CD14-positive monocyte (primary cell): Measurements from ENCODE around the gene ZNF827. TPM values are rescaled to one million over a fixed set of nuclear protein-coding genes. Genes with fewer than 3 reads are reported as not detected.

Experiments
- DNase-seq, 3 donors: peaks; one replicate each; pipeline ENCODE4 v3.0.0-alpha.2; 2011 to 2022
- H2AFZ ChIP-seq: 2 replicates; pipeline ENCODE4 v1.6.0; 2012; ENCODE audit warnings: mild to moderate bottlenecking, low read depth, low read length, inconsistent platforms; ENCODE audit not compliant: insufficient read depth, poor library complexity, severe bottlenecking
- H3K27ac ChIP-seq, 2 donors: 1 replicate in 1 of 2; 2 replicates in 1 of 2; pipeline ENCODE4 v1.5.1; 2012 to 2013; ENCODE audit warnings: low read length in 2 of 2, control low read depth in 1 of 2, inconsistent platforms in 1 of 2, low read depth in 1 of 2, mild to moderate bottlenecking in 1 of 2
- H3K27me3 ChIP-seq, 2 donors: one replicate each; pipeline versions ENCODE4 v1.6.0 to v1.6.1; 2011 to 2013; ENCODE audit warnings: low read length in 2 of 2; ENCODE audit not compliant: control insufficient read depth in 2 of 2, insufficient read depth in 2 of 2
- H3K36me3 ChIP-seq, 2 donors: replicated peaks in 1 of 2; 1 replicate in 1 of 2; 2 replicates in 1 of 2; pipeline versions ENCODE4 v1.5.1 to v1.6.1; 2012 to 2013; ENCODE audit warnings: low read length in 2 of 2, control low read depth in 1 of 2, inconsistent platforms in 1 of 2, mild to moderate bottlenecking in 1 of 2; ENCODE audit not compliant: insufficient read depth in 2 of 2, control insufficient read depth in 1 of 2
- H3K4me1 ChIP-seq, 2 donors: 1 replicate in 1 of 2; 2 replicates in 1 of 2; pipeline versions ENCODE4 v1.5.1 to v1.6.1; 2012 to 2013; ENCODE audit warnings: low read length in 2 of 2, control low read depth in 1 of 2, inconsistent platforms in 1 of 2, mild to moderate bottlenecking in 1 of 2, moderate library complexity in 1 of 2; ENCODE audit not compliant: insufficient read depth in 2 of 2, control insufficient read depth in 1 of 2
- H3K4me2 ChIP-seq: replicated peaks from 2 replicates; pipeline ENCODE3; 2012; ENCODE audit warnings: low read length, moderate library complexity, mild to moderate bottlenecking; ENCODE audit not compliant: poor library complexity, severe bottlenecking; ENCODE audit errors: extremely low read depth
- H3K4me3 ChIP-seq, 3 experiments: fragments of 200-600 bp in 1 of 3; sonication (generic) in 1 of 3; replicated peaks in 1 of 3; 1 replicate in 2 of 3; 2 replicates in 1 of 3; pipeline ENCODE4 v1.5.1; 2011 to 2013; ENCODE audit warnings: low read length in 3 of 3, mild to moderate bottlenecking in 3 of 3, control low read depth in 2 of 3, low read depth in 2 of 3, inconsistent platforms in 1 of 3, moderate library complexity in 1 of 3
- H3K79me2 ChIP-seq: 2 replicates; pipeline ENCODE4 v1.6.0; 2012; ENCODE audit warnings: mild to moderate bottlenecking, control low read depth, inconsistent platforms, low read length, moderate library complexity; ENCODE audit not compliant: insufficient read depth
- H3K9ac ChIP-seq: 2 replicates; pipeline ENCODE4 v1.6.0; 2017; ENCODE audit warnings: low read length, mild to moderate bottlenecking; ENCODE audit not compliant: insufficient read depth, poor library complexity, severe bottlenecking
- H3K9me3 ChIP-seq, 2 donors: replicated peaks in 1 of 2; 1 replicate in 1 of 2; 2 replicates in 1 of 2; pipeline versions ENCODE4 v1.5.1 to v1.6.1; 2012 to 2013; ENCODE audit warnings: low read length in 2 of 2, control low read depth in 1 of 2; ENCODE audit not compliant: control insufficient read depth in 1 of 2, insufficient read depth in 1 of 2
- H4K20me1 ChIP-seq: 2 replicates; pipeline ENCODE4 v1.6.0; 2012; ENCODE audit warnings: mild to moderate bottlenecking, low read length, control low read depth, moderate library complexity; ENCODE audit not compliant: insufficient read depth
- H3K27ac Mint-ChIP-seq, 7 donors: one replicate each; pipeline ENCODE4 v1.8.0; 2020; ENCODE audit warnings: mild to moderate bottlenecking in 7 of 7, mixed read lengths in 7 of 7, moderate library complexity in 6 of 7, inconsistent platforms in 2 of 7
- H3K27me3 Mint-ChIP-seq, 3 donors: one replicate each; pipeline ENCODE4 v1.8.0; 2021 to 2022; ENCODE audit warnings: low read depth in 3 of 3, mild to moderate bottlenecking in 3 of 3, mixed read lengths in 3 of 3, moderate library complexity in 3 of 3, inconsistent platforms in 1 of 3
- H3K36me3 Mint-ChIP-seq, 2 donors: one replicate each; pipeline ENCODE4 v1.8.0; 2020; ENCODE audit warnings: mixed read lengths in 2 of 2, inconsistent platforms in 1 of 2, mild to moderate bottlenecking in 1 of 2
- H3K4me1 Mint-ChIP-seq: one replicate; pipeline ENCODE4 v1.8.0; 2020; ENCODE audit warnings: mild to moderate bottlenecking, mixed read lengths
- H3K4me3 Mint-ChIP-seq, 2 donors: one replicate each; pipeline ENCODE4 v1.8.0; 2020; ENCODE audit warnings: mild to moderate bottlenecking in 2 of 2, mixed read lengths in 2 of 2, moderate library complexity in 1 of 2
- H3K9me3 Mint-ChIP-seq, 7 donors: one replicate each; pipeline ENCODE4 v1.8.0; 2020 to 2022; ENCODE audit warnings: mixed read lengths in 7 of 7, mild to moderate bottlenecking in 6 of 7, moderate library complexity in 6 of 7, inconsistent platforms in 2 of 7
- WGBS: methylation state at CpG from one replicate; pipeline ENCODE4 v1.1.5; 2013; ENCODE audit warnings: missing lambda C conversion rate; ENCODE audit not compliant: insufficient coverage; 5-methylcytosine and 5-hydroxymethylcytosine counted together
- intact Hi-C, 2 donors: fragments of 100-400 bp; cut with micrococcal nuclease; formaldehyde crosslinking; loops; one replicate each; pipeline versions ENCODE4 v1.15.0 to v1.15.1; 2023
- polyA plus RNA-seq, 3 donors: library from polyadenylated mRNA; depleted of rRNA in 1 of 3; unstranded in 2 of 3; stranded (reverse) in 1 of 3; fragments of 300-500 nt in 2 of 3; fragments of >200 nt in 1 of 3; fragmentation: Illumina TruSeq in 2 of 3; gene quantifications; 1 replicate in 2 of 3; 2 replicates in 1 of 3; pipeline ENCODE4 v1.2.3, GENCODE V29; 2012 to 2021
- TF ChIP-seq, protein P1 (sequence below): fragments of 200-600 bp; IDR thresholded peaks from one replicate; pipeline ENCODE4 v1.8.0; 2022; ENCODE audit warnings: antibody characterized with exemption, mild to moderate bottlenecking

ZNF827 gene
- polyA plus RNA-seq, 3 donors = 0.04 TPM; not detected in 2

DNA sequence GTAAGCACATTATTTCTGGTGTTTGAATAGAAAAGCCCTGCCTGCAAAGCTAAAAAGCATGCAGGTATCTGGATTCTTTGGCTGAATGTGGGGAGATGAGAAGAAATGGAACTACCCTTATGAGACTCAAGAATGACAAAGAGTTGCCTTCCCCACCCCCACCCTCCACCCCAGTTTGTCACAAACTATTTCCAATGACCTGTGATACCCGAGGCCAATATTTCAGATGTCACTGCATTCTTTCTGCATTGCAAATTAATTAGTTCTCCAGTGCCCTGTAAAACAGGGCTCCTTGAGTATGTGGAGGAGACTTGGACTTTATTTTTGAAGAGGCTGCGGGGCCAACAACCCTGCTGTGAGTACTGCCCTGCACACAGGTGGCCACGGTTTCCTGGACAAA, 116.4 kb downstream of the ZNF827 start:
- Histone ChIP-seq H3K9ac (no peak overlapping the region), H4K20me1 (no peaks in the 10 kb centered on the region), H3K4me1 (peaks cover 21 to 32% of the 10 kb centered on the region in 2 donors), H2AFZ (no peak overlapping the region), H3K27me3 (no peaks in the 10 kb centered on the region), H3K9me3 (peaks cover 0 to 2% of the 10 kb centered on the region in 2 donors), H3K4me2 (no peak overlapping the region), H3K36me3 (no peaks in the 10 kb centered on the region), H3K27ac (peak overlapping the region in 1 of 2 donors; percentile 23), H3K4me3 (no peak overlapping the region), H3K79me2 (no peaks in the 10 kb centered on the region)
- Mint-ChIP-seq H3K36me3 (no peaks in the 10 kb centered on the region), H3K4me3 (no peak overlapping the region), H3K4me1 (peaks cover 28% of the 10 kb centered on the region), H3K27ac (peak overlapping the region in 1 of 7 donors; percentile 19), H3K9me3 (peaks cover 0 to 6% (median 2%) of the 10 kb centered on the region in 7 donors), H3K27me3 (no peaks in the 10 kb centered on the region)
- intact Hi-C loops = no loop called here
- TF ChIP-seq, protein P1, sequence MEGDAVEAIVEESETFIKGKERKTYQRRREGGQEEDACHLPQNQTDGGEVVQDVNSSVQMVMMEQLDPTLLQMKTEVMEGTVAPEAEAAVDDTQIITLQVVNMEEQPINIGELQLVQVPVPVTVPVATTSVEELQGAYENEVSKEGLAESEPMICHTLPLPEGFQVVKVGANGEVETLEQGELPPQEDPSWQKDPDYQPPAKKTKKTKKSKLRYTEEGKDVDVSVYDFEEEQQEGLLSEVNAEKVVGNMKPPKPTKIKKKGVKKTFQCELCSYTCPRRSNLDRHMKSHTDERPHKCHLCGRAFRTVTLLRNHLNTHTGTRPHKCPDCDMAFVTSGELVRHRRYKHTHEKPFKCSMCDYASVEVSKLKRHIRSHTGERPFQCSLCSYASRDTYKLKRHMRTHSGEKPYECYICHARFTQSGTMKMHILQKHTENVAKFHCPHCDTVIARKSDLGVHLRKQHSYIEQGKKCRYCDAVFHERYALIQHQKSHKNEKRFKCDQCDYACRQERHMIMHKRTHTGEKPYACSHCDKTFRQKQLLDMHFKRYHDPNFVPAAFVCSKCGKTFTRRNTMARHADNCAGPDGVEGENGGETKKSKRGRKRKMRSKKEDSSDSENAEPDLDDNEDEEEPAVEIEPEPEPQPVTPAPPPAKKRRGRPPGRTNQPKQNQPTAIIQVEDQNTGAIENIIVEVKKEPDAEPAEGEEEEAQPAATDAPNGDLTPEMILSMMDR = no peak
- no peak for DNase-seq
- WGBS = 56% methylated on average over 2 of the region's 3 CpGs

DNA sequence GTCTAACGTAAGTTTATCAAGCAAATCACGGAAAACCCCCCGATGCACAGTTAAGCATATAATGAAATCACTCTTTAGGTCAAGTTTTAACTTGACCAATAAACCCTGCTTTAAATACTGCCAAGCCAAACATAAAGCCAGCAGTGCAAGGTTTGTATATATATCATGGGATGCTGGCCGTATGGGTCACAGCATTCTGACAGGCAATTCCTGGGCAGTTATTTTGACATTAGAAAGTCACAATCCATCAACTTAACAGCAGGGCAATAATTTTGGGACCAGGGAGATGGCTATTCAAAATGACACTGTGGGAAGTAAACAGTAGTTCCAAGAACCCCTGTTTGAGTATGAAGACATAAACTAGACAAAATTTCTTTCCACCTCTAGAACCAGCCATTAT, 116.9 kb downstream of the ZNF827 start:
- Mint-ChIP-seq H3K9me3 (peaks cover 0 to 7% (median 2%) of the 10 kb centered on the region in 7 donors), H3K27me3 (no peaks in the 10 kb centered on the region), H3K27ac (peak overlapping the region in 1 of 7 donors; percentile 27), H3K4me1 (peaks cover 28% of the 10 kb centered on the region), H3K4me3 (no peak overlapping the region), H3K36me3 (no peaks in the 10 kb centered on the region)
- TF ChIP-seq, protein P1 = no peak
- Histone ChIP-seq H3K27ac (no peak overlapping the region), H2AFZ (no peak overlapping the region), H3K9ac (no peak overlapping the region), H3K4me3 (no peak overlapping the region), H3K79me2 (no peaks in the 10 kb centered on the region), H3K36me3 (no peaks in the 10 kb centered on the region), H3K27me3 (no peaks in the 10 kb centered on the region), H3K4me1 (peaks cover 21 to 32% of the 10 kb centered on the region in 2 donors), H4K20me1 (no peaks in the 10 kb centered on the region), H3K9me3 (peaks cover 0 to 3% of the 10 kb centered on the region in 2 donors), H3K4me2 (no peak overlapping the region)
- no CpG with 5 or more reads among the region's 4 CpGs for WGBS
- intact Hi-C loops = no loop called here
- DNase-seq = no peak
